Vagina (tissue), 2 donors: ENCODE measurements around the gene CXCR6. TPM values are rescaled to one million over a fixed set of nuclear protein-coding genes. Genes with fewer than 3 reads are reported as not detected.

Experiments used
- DNase-seq, 2 donors: peaks; one replicate each; pipeline ENCODE4 v3.0.0-alpha.2; 2017; ENCODE audit errors: extremely low spot score in 2 of 2
- H3K27ac ChIP-seq: fragments of 200-600 bp; sonication (generic); one replicate; pipeline ENCODE4 v1.5.1; 2019
- H3K27me3 ChIP-seq: fragments of 200-600 bp; sonication (generic); one replicate; pipeline ENCODE4 v1.5.1; 2019
- H3K36me3 ChIP-seq, 2 donors: fragments of 200-600 bp; sonication (generic); one replicate each; pipeline ENCODE4 v1.5.1; 2017 to 2019
- H3K4me1 ChIP-seq: fragments of 200-600 bp; sonication (generic); one replicate; pipeline ENCODE4 v1.5.1; 2019
- H3K4me3 ChIP-seq, 2 donors: fragments of 200-600 bp; sonication (generic); 1 replicate in 1 of 2; 2 replicates in 1 of 2; pipeline ENCODE4 v1.5.1; 2016 to 2019
- H3K9me3 ChIP-seq: fragments of 200-600 bp; sonication (generic); one replicate; pipeline ENCODE4 v1.5.1; 2019
- POLR2A ChIP-seq, 2 donors: fragments of 450-650 bp; IDR thresholded peaks; one replicate each; pipeline ENCODE4 v1.6.1; 2017; ENCODE audit warnings: antibody characterized with exemption in 2 of 2, mild to moderate bottlenecking in 2 of 2, moderate library complexity in 2 of 2
- POLR2AphosphoS5 ChIP-seq, 2 donors: sonication (generic); formaldehyde crosslinking; IDR thresholded peaks; one replicate each; pipeline ENCODE4 v1.9.0; 2017; ENCODE audit warnings: antibody characterized with exemption in 2 of 2, mild to moderate bottlenecking in 2 of 2, low read depth in 1 of 2; ENCODE audit not compliant: insufficient read depth in 1 of 2
- intact Hi-C: fragments of 100-400 bp; cut with DNase I; formaldehyde crosslinking; loops from one replicate; pipeline ENCODE4 v1.15.1; 2023
- total RNA-seq: library from RNA; depleted of rRNA; stranded (reverse); fragments of >200 nt; gene quantifications from one replicate; pipeline ENCODE4 v1.2.3, GENCODE V29; 2016
- TF ChIP-seq, protein P1 (sequence below), 3 experiments: fragments of 450-650 bp in 2 of 3; fragments of 200-600 bp in 1 of 3; sonication (generic) in 1 of 3; IDR thresholded peaks; one replicate each; pipeline ENCODE4 v1.5.1; 2017 to 2019; ENCODE audit warnings: antibody characterized with exemption in 3 of 3, mild to moderate bottlenecking in 2 of 3, moderate library complexity in 2 of 3

CXCR6 gene
- total RNA-seq, 1 donor from 2014 or later, result 9.6 TPM

DNA sequence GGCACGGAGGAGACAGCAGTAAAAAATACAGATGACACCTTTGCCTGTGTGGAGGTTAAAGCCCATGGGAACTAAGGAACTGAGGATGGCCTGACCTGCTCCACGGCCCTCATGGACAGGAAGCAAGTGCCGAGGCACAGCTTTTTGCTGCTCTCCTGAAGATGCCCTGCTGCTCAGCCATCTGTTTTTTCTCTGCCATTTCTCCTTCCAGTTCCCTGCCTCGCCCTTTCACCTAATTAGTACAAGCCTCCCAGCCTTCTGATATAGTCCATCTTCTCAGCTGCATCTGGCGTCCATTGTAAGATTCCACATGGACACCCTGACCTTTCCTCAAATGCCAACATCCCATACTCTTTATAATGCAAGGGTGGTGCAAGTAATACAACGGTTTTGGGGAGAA lies 11.8 kb upstream of the CXCR6 start:
- H3K4me3 ChIP-seq, result no peak overlapping the region
- intact Hi-C loops, result no loop called here
- no peak for DNase-seq

DNA sequence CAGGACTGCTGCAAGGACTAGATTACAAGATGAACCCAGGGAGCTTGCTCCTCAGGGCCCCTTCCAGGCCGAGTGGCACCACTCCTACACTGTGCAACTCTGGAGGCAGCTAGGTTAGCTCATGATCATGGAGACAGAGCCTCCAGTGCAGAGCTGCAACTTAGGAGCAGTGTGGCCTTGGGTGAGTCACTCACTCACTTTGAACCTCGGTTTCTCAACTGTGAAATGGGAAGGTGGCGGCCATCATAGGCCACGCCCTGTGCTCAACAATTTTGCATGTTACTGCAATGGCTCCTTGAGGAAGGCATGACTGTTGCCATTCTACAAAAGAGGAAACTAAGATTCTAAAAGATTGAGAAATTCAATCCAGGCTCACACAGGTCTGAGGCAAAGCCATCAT lies 11.2 kb upstream of the CXCR6 start:
- TF ChIP-seq POLR2A (IDR thresholded peaks at IDR 0.05), result no peak
- TF ChIP-seq, protein P1, sequence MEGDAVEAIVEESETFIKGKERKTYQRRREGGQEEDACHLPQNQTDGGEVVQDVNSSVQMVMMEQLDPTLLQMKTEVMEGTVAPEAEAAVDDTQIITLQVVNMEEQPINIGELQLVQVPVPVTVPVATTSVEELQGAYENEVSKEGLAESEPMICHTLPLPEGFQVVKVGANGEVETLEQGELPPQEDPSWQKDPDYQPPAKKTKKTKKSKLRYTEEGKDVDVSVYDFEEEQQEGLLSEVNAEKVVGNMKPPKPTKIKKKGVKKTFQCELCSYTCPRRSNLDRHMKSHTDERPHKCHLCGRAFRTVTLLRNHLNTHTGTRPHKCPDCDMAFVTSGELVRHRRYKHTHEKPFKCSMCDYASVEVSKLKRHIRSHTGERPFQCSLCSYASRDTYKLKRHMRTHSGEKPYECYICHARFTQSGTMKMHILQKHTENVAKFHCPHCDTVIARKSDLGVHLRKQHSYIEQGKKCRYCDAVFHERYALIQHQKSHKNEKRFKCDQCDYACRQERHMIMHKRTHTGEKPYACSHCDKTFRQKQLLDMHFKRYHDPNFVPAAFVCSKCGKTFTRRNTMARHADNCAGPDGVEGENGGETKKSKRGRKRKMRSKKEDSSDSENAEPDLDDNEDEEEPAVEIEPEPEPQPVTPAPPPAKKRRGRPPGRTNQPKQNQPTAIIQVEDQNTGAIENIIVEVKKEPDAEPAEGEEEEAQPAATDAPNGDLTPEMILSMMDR (IDR thresholded peaks at IDR 0.05), result no peak
- no peak for TF ChIP-seq POLR2AphosphoS5 (IDR thresholded peaks at IDR 0.05; ENCODE audit: insufficient read depth in 1 of 2, low read depth in 1 of 2)
- Histone ChIP-seq H3K4me1 (no peaks in the 10 kb centered on the region), H3K9me3 (no peaks in the 10 kb centered on the region), H3K4me3 (no peak overlapping the region), H3K36me3 (peaks cover 0 to 80% of the 10 kb centered on the region in 2 donors), H3K27me3 (no peaks in the 10 kb centered on the region), H3K27ac (no peak overlapping the region)
- no peak for DNase-seq
- intact Hi-C loops, result no loop called here

More for the DNA sequence above, 11.8 kb upstream of the CXCR6 start:
- H3K27ac ChIP-seq, result no peak overlapping the region
- H3K9me3 ChIP-seq, result no peaks in the 10 kb centered on the region
- H3K4me1 ChIP-seq, result no peaks in the 10 kb centered on the region
- H3K36me3 ChIP-seq, result peaks cover 0 to 79% of the 10 kb centered on the region in 2 donors
- H3K27me3 ChIP-seq, result no peaks in the 10 kb centered on the region
- no peak for TF ChIP-seq POLR2A (IDR thresholded peaks at IDR 0.05)
- TF ChIP-seq, protein P1 (IDR thresholded peaks at IDR 0.05), result no peak
- no peak for TF ChIP-seq POLR2AphosphoS5 (IDR thresholded peaks at IDR 0.05; ENCODE audit: insufficient read depth in 1 of 2, low read depth in 1 of 2)

DNA sequence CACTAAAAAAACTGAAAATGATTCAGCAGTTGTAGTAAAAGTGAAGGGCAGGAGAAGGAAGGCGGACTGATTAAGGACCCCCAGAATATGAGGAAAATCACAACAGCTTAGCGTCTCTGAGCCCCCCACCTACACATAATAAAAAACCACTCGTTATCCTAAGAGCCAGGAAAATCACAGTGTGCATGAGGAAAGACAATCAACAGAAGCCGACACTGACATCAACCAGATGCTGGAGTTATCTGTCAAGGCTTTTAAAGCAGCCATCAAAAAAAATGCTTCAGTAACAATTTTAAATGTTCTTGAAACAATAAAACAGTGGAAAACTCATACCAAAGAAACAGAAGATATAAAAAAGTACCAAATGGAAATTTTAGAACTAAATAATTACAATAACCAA lies 9.7 kb upstream of the CXCR6 start:
- no peak overlapping the region for H3K4me3 ChIP-seq
- no peaks in the 10 kb centered on the region for H3K4me1 ChIP-seq
- no peak for DNase-seq
- TF ChIP-seq, protein P1 (IDR thresholded peaks at IDR 0.05), result no peak
- TF ChIP-seq POLR2A (IDR thresholded peaks at IDR 0.05), result no peak
- TF ChIP-seq POLR2AphosphoS5 (IDR thresholded peaks at IDR 0.05; ENCODE audit: insufficient read depth in 1 of 2, low read depth in 1 of 2), result no peak
- H3K9me3 ChIP-seq, result no peaks in the 10 kb centered on the region
- intact Hi-C loops, result no loop called here
- H3K27me3 ChIP-seq, result no peaks in the 10 kb centered on the region
- H3K27ac ChIP-seq, result no peak overlapping the region
- H3K36me3 ChIP-seq, result peaks cover 0 to 65% of the 10 kb centered on the region in 2 donors

- intact Hi-C loops, result loop anchor here (5.0 kb wide), 1 partner anchor 141 kb away; no protein-coding TSS in a partner anchor
- no peak for TF ChIP-seq POLR2AphosphoS5 (IDR thresholded peaks at IDR 0.05; ENCODE audit: insufficient read depth in 1 of 2, low read depth in 1 of 2)
- TF ChIP-seq, protein P1 (IDR thresholded peaks at IDR 0.05), result no peak
- no peak for TF ChIP-seq POLR2A (IDR thresholded peaks at IDR 0.05)
- Histone ChIP-seq H3K4me1 (peaks cover 12% of the 10 kb centered on the region), H3K27ac (no peak overlapping the region), H3K36me3 (peaks cover 0 to 45% of the 10 kb centered on the region in 2 donors), H3K4me3 (no peak overlapping the region), H3K27me3 (no peaks in the 10 kb centered on the region), H3K9me3 (no peaks in the 10 kb centered on the region)
- no peak for DNase-seq
These were observed 7.0 kb upstream of the CXCR6 start for GRCh38 chr3:45936261-45936660.

DNA sequence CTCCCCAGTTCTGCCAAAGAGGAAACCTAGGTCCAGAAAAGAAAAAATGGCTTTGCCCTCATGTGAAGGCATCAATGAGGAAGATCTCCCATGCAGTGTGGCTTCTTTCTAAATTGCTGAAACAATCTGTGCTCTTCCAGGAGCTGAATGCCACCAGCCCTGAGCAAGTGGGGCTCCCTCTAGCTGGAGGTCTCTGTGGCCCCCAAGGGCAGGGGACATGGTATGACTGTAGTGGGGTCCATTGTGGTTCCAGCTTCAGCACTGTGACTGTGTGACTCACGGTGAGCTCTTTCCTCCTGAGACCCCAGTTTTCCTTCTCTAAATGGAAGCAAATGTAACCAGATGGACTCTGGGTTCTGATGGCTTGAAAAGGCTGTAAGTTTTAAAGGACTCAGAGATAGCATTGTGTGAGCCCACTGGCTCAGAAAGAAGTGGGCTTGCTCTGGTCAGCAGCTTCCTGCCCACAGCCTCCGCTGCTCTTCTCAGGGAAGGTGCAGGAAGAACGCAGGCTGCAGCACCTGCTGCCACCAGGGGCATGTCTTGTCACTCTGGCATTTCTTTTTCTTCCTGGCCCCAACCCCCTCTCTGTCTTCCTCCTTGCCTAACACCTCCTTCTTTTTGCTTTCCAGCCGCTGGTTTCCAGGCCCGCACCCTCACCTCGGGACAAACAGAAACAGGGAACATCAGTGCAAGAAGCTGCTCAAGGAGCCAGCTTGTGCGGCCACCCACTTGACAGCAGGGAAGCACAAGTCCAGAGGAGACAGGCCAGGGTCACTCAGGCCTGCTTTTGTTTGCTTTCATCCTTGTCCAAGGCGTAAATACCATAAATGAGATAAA lies 5.8 kb upstream of the CXCR6 start:
- DNase-seq, result no peak
- TF ChIP-seq, protein P1 (IDR thresholded peaks at IDR 0.05), result no peak
- TF ChIP-seq POLR2A (IDR thresholded peaks at IDR 0.05), result no peak
- TF ChIP-seq POLR2AphosphoS5 (IDR thresholded peaks at IDR 0.05; ENCODE audit: insufficient read depth in 1 of 2, low read depth in 1 of 2), result no peak
- intact Hi-C loops, result loop anchor here (5.0 kb wide), 1 partner anchor 140 kb away; no protein-coding TSS in a partner anchor
- no peaks in the 10 kb centered on the region for H3K27me3 ChIP-seq
- no peak overlapping the region for H3K4me3 ChIP-seq
- H3K9me3 ChIP-seq, result no peaks in the 10 kb centered on the region
- peaks cover 12% of the 10 kb centered on the region for H3K4me1 ChIP-seq
- H3K27ac ChIP-seq, result no peak overlapping the region
- H3K36me3 ChIP-seq, result peaks cover 0 to 40% of the 10 kb centered on the region in 2 donors
